Neural crest cell (in vitro differentiated cells): ENCODE measurements around the gene NAV2. TPM values are rescaled to one million over a fixed set of nuclear protein-coding genes. Genes with fewer than 3 reads are reported as not detected.

Experiments
- DNase-seq: peaks from one replicate; pipeline ENCODE4 v3.0.0; 2021; ENCODE audit warnings: low read depth, mixed read lengths, low spot score
- H3K27ac Mint-ChIP-seq: one replicate; pipeline ENCODE4 v1.8.0; 2021; ENCODE audit warnings: mild to moderate bottlenecking, mixed read lengths; ENCODE audit not compliant: unreplicated experiment
- H3K27me3 Mint-ChIP-seq: 2 replicates; pipeline ENCODE4 v1.8.0; 2021; ENCODE audit warnings: low read depth, mild to moderate bottlenecking, mixed read lengths
- H3K36me3 Mint-ChIP-seq: 2 replicates; pipeline ENCODE4 v1.8.0; 2021; ENCODE audit warnings: low read depth, mild to moderate bottlenecking, mixed read lengths
- H3K4me1 Mint-ChIP-seq: 2 replicates; pipeline ENCODE4 v1.8.0; 2021; ENCODE audit warnings: mixed read lengths
- H3K4me3 Mint-ChIP-seq: one replicate; pipeline ENCODE4 v1.8.0; 2021; ENCODE audit warnings: mild to moderate bottlenecking, mixed read lengths
- H3K9me3 Mint-ChIP-seq: 2 replicates; pipeline ENCODE4 v1.8.0; 2021; ENCODE audit warnings: mixed read lengths
- total RNA-seq: library from RNA; stranded (reverse); gene quantifications from 2 replicates; pipeline ENCODE4 v1.2.1, GENCODE V29; 2021
- TF ChIP-seq, protein P1 (sequence below): fragments of 200-600 bp; sonication (generic); conservative IDR thresholded peaks from 2 replicates; pipeline ENCODE4 v1.5.0; 2021; ENCODE audit warnings: antibody characterized with exemption, mild to moderate bottlenecking

Gene NAV2
- total RNA-seq, 1 donor from 2014 or later, result 14.1 TPM

DNA sequence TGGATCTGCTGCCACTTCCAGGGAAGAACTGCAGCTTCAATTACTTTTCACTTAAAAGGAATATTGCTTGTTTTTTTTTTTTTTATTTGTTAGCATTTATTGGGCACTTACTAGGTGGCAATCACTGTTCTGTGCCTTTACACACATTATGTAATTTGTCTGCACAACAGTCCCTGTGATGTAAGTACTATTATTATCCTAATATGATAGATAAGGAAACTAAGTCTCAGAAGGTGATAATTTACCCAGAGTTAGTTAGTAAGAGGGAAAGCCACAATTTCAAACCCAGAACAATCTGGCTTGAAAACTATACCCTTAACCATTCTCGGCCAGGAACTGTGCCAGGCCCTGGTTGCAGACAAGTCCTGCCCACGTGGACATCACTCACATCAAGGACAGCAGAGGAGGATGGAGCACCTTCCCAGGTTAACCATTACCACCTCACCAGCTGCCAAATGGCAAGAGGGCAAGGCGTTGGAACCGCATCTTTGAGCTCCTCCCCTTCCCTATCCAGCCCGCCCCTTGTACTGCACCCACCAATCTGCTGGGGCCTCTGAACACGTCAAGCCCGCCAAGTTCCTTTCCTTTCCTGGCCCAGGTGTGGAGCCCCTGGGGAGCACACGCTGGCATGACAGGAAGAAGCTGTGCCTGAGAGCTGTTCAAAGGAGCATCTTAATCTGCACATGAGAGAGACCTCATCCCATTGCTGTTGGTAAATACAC lies 78.4 kb downstream of the NAV2 start:
- Mint-ChIP-seq H3K36me3 (no peaks in the 10 kb centered on the region), H3K4me3 (no peak overlapping the region), H3K27me3 (no peaks in the 10 kb centered on the region), H3K4me1 (no peaks in the 10 kb centered on the region), H3K9me3 (no peaks in the 10 kb centered on the region), H3K27ac (no peak overlapping the region)
- DNase-seq, result no peak
- TF ChIP-seq, protein P1, sequence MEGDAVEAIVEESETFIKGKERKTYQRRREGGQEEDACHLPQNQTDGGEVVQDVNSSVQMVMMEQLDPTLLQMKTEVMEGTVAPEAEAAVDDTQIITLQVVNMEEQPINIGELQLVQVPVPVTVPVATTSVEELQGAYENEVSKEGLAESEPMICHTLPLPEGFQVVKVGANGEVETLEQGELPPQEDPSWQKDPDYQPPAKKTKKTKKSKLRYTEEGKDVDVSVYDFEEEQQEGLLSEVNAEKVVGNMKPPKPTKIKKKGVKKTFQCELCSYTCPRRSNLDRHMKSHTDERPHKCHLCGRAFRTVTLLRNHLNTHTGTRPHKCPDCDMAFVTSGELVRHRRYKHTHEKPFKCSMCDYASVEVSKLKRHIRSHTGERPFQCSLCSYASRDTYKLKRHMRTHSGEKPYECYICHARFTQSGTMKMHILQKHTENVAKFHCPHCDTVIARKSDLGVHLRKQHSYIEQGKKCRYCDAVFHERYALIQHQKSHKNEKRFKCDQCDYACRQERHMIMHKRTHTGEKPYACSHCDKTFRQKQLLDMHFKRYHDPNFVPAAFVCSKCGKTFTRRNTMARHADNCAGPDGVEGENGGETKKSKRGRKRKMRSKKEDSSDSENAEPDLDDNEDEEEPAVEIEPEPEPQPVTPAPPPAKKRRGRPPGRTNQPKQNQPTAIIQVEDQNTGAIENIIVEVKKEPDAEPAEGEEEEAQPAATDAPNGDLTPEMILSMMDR, result no peak

DNA sequence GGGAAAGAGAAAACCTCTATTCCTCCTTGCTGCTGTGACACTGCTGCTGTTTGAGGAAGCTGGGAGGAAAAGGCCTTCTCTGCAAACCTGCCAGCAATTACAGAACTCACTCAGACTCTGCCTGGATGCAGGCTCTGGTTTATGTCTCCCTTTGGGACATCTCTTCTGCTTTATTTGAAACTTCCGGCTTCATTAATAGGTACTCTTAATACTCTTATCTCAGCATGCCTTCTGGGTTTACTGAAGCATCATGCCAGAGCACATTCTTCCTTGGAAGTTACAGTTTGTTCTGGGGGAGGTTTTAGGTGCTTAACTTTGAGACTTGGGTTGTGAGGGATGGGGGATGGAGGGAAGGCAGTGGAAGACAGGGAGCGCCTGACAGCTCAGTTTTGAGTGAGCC lies 79.9 kb downstream of the NAV2 start:
- Mint-ChIP-seq H3K4me3 (no peak overlapping the region), H3K4me1 (no peaks in the 10 kb centered on the region), H3K27me3 (no peaks in the 10 kb centered on the region), H3K9me3 (no peaks in the 10 kb centered on the region), H3K27ac (no peak overlapping the region), H3K36me3 (no peaks in the 10 kb centered on the region)
- DNase-seq, result no peak
- TF ChIP-seq, protein P1, result no peak

DNA sequence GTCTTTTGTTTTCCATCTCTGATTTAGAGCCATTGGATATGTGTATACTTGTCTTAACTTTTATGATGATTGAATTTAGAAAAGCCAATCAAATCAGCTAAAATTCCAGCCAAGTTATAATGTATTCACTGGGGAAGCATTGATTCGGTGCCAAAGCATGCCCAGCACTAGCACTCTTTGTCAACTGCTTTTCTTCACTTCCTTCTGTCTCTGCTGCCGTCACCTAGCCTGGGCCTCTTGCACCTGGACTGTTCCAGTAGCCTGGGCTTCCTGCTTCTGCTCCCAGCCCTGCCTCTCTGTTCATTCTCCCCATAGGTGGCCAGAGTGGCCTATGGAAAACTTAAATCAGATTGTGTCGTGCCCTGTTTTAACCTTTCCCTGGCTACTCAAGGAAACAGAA lies 80.7 kb downstream of the NAV2 start:
- no peak overlapping the region for H3K4me3 Mint-ChIP-seq
- DNase-seq, result no peak
- H3K9me3 Mint-ChIP-seq, result no peaks in the 10 kb centered on the region
- no peaks in the 10 kb centered on the region for H3K27me3 Mint-ChIP-seq
- TF ChIP-seq, protein P1, result no peak
- H3K27ac Mint-ChIP-seq, result no peak overlapping the region
- no peaks in the 10 kb centered on the region for H3K36me3 Mint-ChIP-seq
- H3K4me1 Mint-ChIP-seq, result no peaks in the 10 kb centered on the region

DNA sequence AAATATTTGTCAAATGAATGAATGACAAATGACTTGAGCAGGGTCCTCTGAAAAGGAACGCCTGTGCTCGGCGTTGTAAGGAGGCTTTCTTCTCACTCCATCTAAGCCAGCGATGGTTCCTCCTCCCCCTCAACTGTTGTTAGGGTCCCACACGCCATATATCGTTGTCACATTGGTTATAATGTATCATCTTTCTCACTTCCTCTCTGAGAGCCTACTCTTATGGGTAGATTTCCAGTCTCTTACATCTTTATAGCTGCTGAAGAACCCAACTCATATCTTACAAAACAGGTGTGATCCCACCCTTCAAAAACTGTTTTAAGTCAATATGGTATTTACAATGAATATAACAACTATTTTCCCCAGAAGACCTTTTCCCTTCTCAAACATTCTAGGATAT lies 81.5 kb downstream of the NAV2 start:
- Mint-ChIP-seq H3K27ac (no peak overlapping the region), H3K9me3 (no peaks in the 10 kb centered on the region), H3K36me3 (no peaks in the 10 kb centered on the region), H3K27me3 (no peaks in the 10 kb centered on the region), H3K4me3 (no peak overlapping the region), H3K4me1 (no peaks in the 10 kb centered on the region)
- DNase-seq, result no peak
- TF ChIP-seq, protein P1, result no peak

DNA sequence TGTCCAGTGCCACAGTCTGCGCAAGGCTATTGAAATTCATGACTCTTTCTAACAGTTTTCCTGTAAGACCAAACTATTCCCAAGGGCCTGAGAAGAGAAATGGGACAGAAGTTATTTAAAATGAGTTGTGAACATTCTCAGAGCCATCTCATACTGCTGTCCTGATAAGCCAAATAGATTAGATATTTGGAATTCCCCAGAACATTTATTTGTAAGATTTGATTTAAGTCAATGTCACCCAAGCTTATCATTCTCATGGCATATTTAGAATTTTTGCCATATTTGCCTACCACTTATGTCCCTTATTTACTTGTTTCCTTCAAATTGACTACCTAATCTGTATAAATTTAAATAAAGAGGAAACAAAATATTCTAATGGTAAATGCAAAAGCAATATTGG lies 82.4 kb downstream of the NAV2 start:
- TF ChIP-seq, protein P1, result no peak
- H3K9me3 Mint-ChIP-seq, result no peaks in the 10 kb centered on the region
- H3K4me3 Mint-ChIP-seq, result no peak overlapping the region
- no peaks in the 10 kb centered on the region for H3K36me3 Mint-ChIP-seq
- H3K27ac Mint-ChIP-seq, result no peak overlapping the region
- no peaks in the 10 kb centered on the region for H3K4me1 Mint-ChIP-seq
- DNase-seq, result no peak
- no peaks in the 10 kb centered on the region for H3K27me3 Mint-ChIP-seq
